Suprapubic skin (tissue), 4 donors: ENCODE measurements around the gene RNASET2.

Source experiments
- CTCF ChIP-seq, 2 donors: fragments of 200-600 bp in 1 of 2; fragments of 450-650 bp in 1 of 2; sonication (generic) in 1 of 2; IDR thresholded peaks; one replicate each; pipeline ENCODE4 v1.5.1; 2016 to 2019; ENCODE audit warnings: antibody characterized with exemption in 2 of 2, mild to moderate bottlenecking in 1 of 2, moderate library complexity in 1 of 2
- EP300 ChIP-seq: sonication (generic); formaldehyde crosslinking; IDR thresholded peaks from one replicate; pipeline ENCODE4 v1.6.1; 2017; ENCODE audit warnings: antibody characterized with exemption
- POLR2AphosphoS5 ChIP-seq, 3 donors: sonication (generic); formaldehyde crosslinking; IDR thresholded peaks; one replicate each; pipeline ENCODE4 v1.6.1; 2017; ENCODE audit warnings: antibody characterized with exemption in 3 of 3

GRCh38 chr6:166939894-166940293 lies 16.5 kb downstream of the RNASET2 start:
- no peak for TF ChIP-seq CTCF (IDR thresholded peaks at IDR 0.05)
- TF ChIP-seq POLR2AphosphoS5 (IDR thresholded peaks at IDR 0.05): no peak
- TF ChIP-seq EP300: no peak
